B cell (primary cell): ENCODE results near the gene ARHGAP22. TPM values are rescaled to one million over a fixed set of nuclear protein-coding genes. Genes with fewer than 3 reads are reported as not detected.

Experiments used
- ATAC-seq: fragments of 200-7000 bp; cut with Tn5 transposase; one replicate; pipeline ENCODE4 v1.10.0; 2021; ENCODE audit warnings: low read depth, mild to moderate bottlenecking, moderate number of reproducible peaks, moderate library complexity
- CTCF ChIA-PET: fragments of 350-600 bp; sonication (Branson Sonifier 250); formaldehyde crosslinking; loops from one replicate; lab custom pipeline; 2021; ENCODE audit warnings: antibody characterized with exemption, inconsistent platforms; lab: Charles Lee
- POLR2A ChIA-PET: fragments of 350-600 bp; sonication (Branson Sonifier 250); formaldehyde crosslinking; loops from one replicate; lab custom pipeline; 2021; ENCODE audit warnings: antibody characterized with exemption; lab: Charles Lee
- DNase-seq: peaks from one replicate; pipeline ENCODE4 v3.0.0; 2013
- H2AFZ ChIP-seq: 2 replicates; pipeline ENCODE4 v1.6.1; 2012; ENCODE audit warnings: mild to moderate bottlenecking, low read depth, low read length; ENCODE audit not compliant: insufficient read depth, poor library complexity, severe bottlenecking
- H3K27ac ChIP-seq, 2 donors: 1 replicate in 1 of 2; 2 replicates in 1 of 2; pipeline ENCODE4 v1.5.1; 2012 to 2013; ENCODE audit warnings: low read length in 2 of 2, mild to moderate bottlenecking in 2 of 2, moderate library complexity in 1 of 2
- H3K27me3 ChIP-seq, 4 experiments: fragments of 200-600 bp in 1 of 4; sonication (generic) in 1 of 4; replicated peaks in 1 of 4; 1 replicate in 2 of 4; 2 replicates in 2 of 4; pipeline versions ENCODE4 v1.6.1 to v1.7.0; 2013 to 2016; ENCODE audit warnings: low read length in 3 of 4, mild to moderate bottlenecking in 2 of 4, mixed read lengths in 1 of 4, moderate library complexity in 1 of 4; ENCODE audit not compliant: insufficient read depth in 4 of 4, control insufficient read depth in 3 of 4; ENCODE audit errors: control extremely low read depth in 1 of 4
- H3K36me3 ChIP-seq, 2 experiments: replicated peaks in 1 of 2; 1 replicate in 1 of 2; 2 replicates in 1 of 2; pipeline versions ENCODE4 v1.6.1 to v1.7.1; 2013; ENCODE audit warnings: low read length in 1 of 2; ENCODE audit not compliant: insufficient read depth in 2 of 2, control insufficient read depth in 1 of 2; ENCODE audit errors: control extremely low read depth in 1 of 2, extremely low read depth in 1 of 2
- H3K4me1 ChIP-seq, 2 donors: fragments of 200-600 bp in 1 of 2; sonication (generic) in 1 of 2; 1 replicate in 1 of 2; 2 replicates in 1 of 2; pipeline versions ENCODE4 v1.5.1 to v1.6.1; 2013 to 2017; ENCODE audit warnings: low read length in 2 of 2; ENCODE audit not compliant: control insufficient read depth in 2 of 2, insufficient read depth in 2 of 2
- H3K4me2 ChIP-seq: replicated peaks from 2 replicates; pipeline ENCODE3; 2012; ENCODE audit warnings: mild to moderate bottlenecking, low read depth, low read length; ENCODE audit not compliant: poor library complexity, severe bottlenecking
- H3K4me3 ChIP-seq, 5 experiments: fragments of 200-600 bp in 1 of 5; sonication (generic) in 1 of 5; 1 replicate in 3 of 5; 2 replicates in 2 of 5; pipeline versions ENCODE4 v1.5.1 to v1.7.0; 2011 to 2016; ENCODE audit warnings: low read length in 4 of 5, mild to moderate bottlenecking in 4 of 5, low read depth in 2 of 5, control low read depth in 1 of 5, moderate library complexity in 1 of 5; ENCODE audit not compliant: insufficient read depth in 1 of 5; ENCODE audit errors: control extremely low read depth in 1 of 5, extremely low read depth in 1 of 5
- H3K79me2 ChIP-seq: fragments of 200-600 bp; sonication (generic); one replicate; pipeline ENCODE4 v1.6.0; 2016; ENCODE audit warnings: low read length; ENCODE audit not compliant: control insufficient read depth, insufficient read depth
- H3K9ac ChIP-seq: fragments of 200-600 bp; sonication (generic); 2 replicates; pipeline ENCODE4 v1.6.1; 2017; ENCODE audit warnings: mild to moderate bottlenecking, low read length, moderate library complexity
- H3K9me3 ChIP-seq, 3 donors: one replicate each; pipeline versions ENCODE4 v1.6.1 to v1.7.1; 2013; ENCODE audit warnings: low read length in 2 of 3; ENCODE audit not compliant: control insufficient read depth in 2 of 3, insufficient read depth in 1 of 3; ENCODE audit errors: control extremely low read depth in 1 of 3
- H4K20me1 ChIP-seq: 2 replicates; pipeline ENCODE4 v1.6.0; 2012; ENCODE audit warnings: mild to moderate bottlenecking, low read length; ENCODE audit not compliant: insufficient read depth, control insufficient read depth, poor library complexity, severe bottlenecking
- H3K27ac Mint-ChIP-seq: one replicate; pipeline ENCODE4 v1.8.0; 2021; ENCODE audit warnings: mixed read lengths
- H3K27me3 Mint-ChIP-seq: one replicate; pipeline ENCODE4 v1.8.0; 2021; ENCODE audit warnings: mixed read lengths
- H3K4me1 Mint-ChIP-seq: one replicate; pipeline ENCODE4 v1.8.0; 2021; ENCODE audit warnings: mixed read lengths
- H3K4me3 Mint-ChIP-seq: one replicate; pipeline ENCODE4 v1.8.0; 2021; ENCODE audit warnings: mixed read lengths
- H3K9me3 Mint-ChIP-seq: one replicate; pipeline ENCODE4 v1.8.0; 2022; ENCODE audit warnings: mixed read lengths; ENCODE audit not compliant: insufficient read depth
- CTCF ChIP-seq: fragments of 200-600 bp; IDR thresholded peaks from one replicate; pipeline ENCODE4 v1.8.0; 2022; ENCODE audit warnings: antibody characterized with exemption, mild to moderate bottlenecking
- EZH2 ChIP-seq: IDR thresholded peaks from 2 replicates; pipeline ENCODE4 v1.6.1; 2012; ENCODE audit warnings: borderline replicate concordance, low read depth, mild to moderate bottlenecking, moderate library complexity, low read length; ENCODE audit not compliant: insufficient read depth, poor library complexity, severe bottlenecking
- WGBS: methylation state at CpG from one replicate; pipeline ENCODE4 v1.1.5; 2013; ENCODE audit warnings: missing lambda C conversion rate; ENCODE audit not compliant: insufficient coverage; 5-methylcytosine and 5-hydroxymethylcytosine counted together
- intact Hi-C: fragments of 100-400 bp; cut with micrococcal nuclease; formaldehyde crosslinking; loops from one replicate; pipeline ENCODE4 v1.10.0; 2022
- polyA plus RNA-seq: library from polyadenylated mRNA; depleted of rRNA; stranded (reverse); fragments of >200 nt; gene quantifications from 2 replicates; pipeline ENCODE4 v1.2.3, GENCODE V29; 2012
- total RNA-seq, 2 donors: library from RNA; stranded (reverse); fragments of 120-200 nt in 1 of 2; gene quantifications; 1 replicate in 1 of 2; 2 replicates in 1 of 2; pipeline versions ENCODE4 v1.2.3 to v1.2.4, GENCODE V29; 2013 to 2022

Gene ARHGAP22
- total and polyA plus RNA-seq, 2 donors (not counting 1 experiment from before 2014, with no cell fraction given): 1.9 to 2.0 TPM

GRCh38 chr10:48508791-48509772 is 95.8 kb downstream of the ARHGAP22 start:
- Histone ChIP-seq H3K9me3 (peaks cover 0 to 3% (median 0%) of the 10 kb centered on the region in 3 donors), H3K36me3 (no peaks in the 10 kb centered on the region), H3K4me2 (no peak overlapping the region), H3K4me1 (peaks cover 8 to 11% of the 10 kb centered on the region in 2 donors), H4K20me1 (no peaks in the 10 kb centered on the region), H3K9ac (no peak overlapping the region), H3K27me3 (peaks cover 0 to 3% (median 0%) of the 10 kb centered on the region in 4 experiments), H3K79me2 (no peaks in the 10 kb centered on the region), H3K4me3 (no peak overlapping the region), H3K27ac (no peak overlapping the region), H2AFZ (no peak overlapping the region)
- DNase-seq (no peak), ATAC-seq (no peak)
- TF ChIP-seq EZH2: no peak
- TF ChIP-seq CTCF: no peak
- WGBS: 79% methylated on average over 12 of the region's 17 CpGs
- intact Hi-C loops: no loop called here
- ChIA-PET POLR2A (no interaction called here), CTCF (interaction anchor here (1.5 kb wide), 1 partner anchor 145 kb away, joined by 3 read pairs; no protein-coding TSS in a partner anchor)
- Mint-ChIP-seq H3K9me3 (peaks cover 2% of the 10 kb centered on the region), H3K4me3 (no peak overlapping the region), H3K4me1 (peaks cover 13% of the 10 kb centered on the region), H3K27ac (no peak overlapping the region), H3K27me3 (no peaks in the 10 kb centered on the region)
